ENCODE data around the gene ARHGEF33. TPM values are rescaled to one million over a fixed set of nuclear protein-coding genes. Genes with fewer than 3 reads are reported as not detected.

The ARHGEF33 gene
- total RNA-seq, 1 experiment from 2014 or later: 0.30 TPM

- TF ChIP-seq REST (IDR thresholded peaks at IDR 0.05; ENCODE audit: low read depth): no peak
- no peak for TF ChIP-seq EGR1 (IDR thresholded peaks at IDR 0.05; ENCODE audit: low read depth)
- TF ChIP-seq ZNF274 (IDR thresholded peaks at IDR 0.05; ENCODE audit: low read depth, low read length): no peak
- TF ChIP-seq EZH2phosphoT487 (IDR thresholded peaks at IDR 0.05; ENCODE audit: borderline replicate concordance): no peak
- TF ChIP-seq POLR2A (IDR thresholded peaks at IDR 0.05; ENCODE audit: borderline replicate concordance, extremely low read depth, insufficient read depth, insufficient read length): no peak
- TF ChIP-seq CEBPB (IDR thresholded peaks at IDR 0.05; ENCODE audit: low read depth): no peak
- no peak for TF ChIP-seq POLR2AphosphoS5 (IDR thresholded peaks at IDR 0.05; ENCODE audit: low read depth, low read length)
- TF ChIP-seq ELF1 (IDR thresholded peaks at IDR 0.05; ENCODE audit: borderline replicate concordance, low read depth): no peak
- no peak for TF ChIP-seq FOSL1 (IDR thresholded peaks at IDR 0.05; ENCODE audit: low read depth)
- TF ChIP-seq ZFX (IDR thresholded peaks at IDR 0.05): no peak
Observed at GRCh38 chr2:39007875-39008504, 118.3 kb downstream of the ARHGEF33 start (continued).

- Histone ChIP-seq H3K9me2 (ENCODE audit: insufficient read depth) (no peaks in the 10 kb centered on the region), H3K9ac (ENCODE audit: low read length) (no peak overlapping the region), H3K36me3 (ENCODE audit: control insufficient read depth in 1 of 2, insufficient read depth in 2 of 2, low read length in 2 of 2) (peaks cover 5 to 15% of the 10 kb centered on the region in 2 experiments; a peak in 3 of 4 replicates), H4K20me1 (ENCODE audit: insufficient read depth) (no peaks in the 10 kb centered on the region), H3K27ac (ENCODE audit: low read depth, low read length) (no peak overlapping the region), H3K9me3 (ENCODE audit: control insufficient read depth in 1 of 2, insufficient read depth in 1 of 2, low read depth in 1 of 2, low read length in 2 of 2) (no peaks in the 10 kb centered on the region), H3K79me2 (ENCODE audit: insufficient read depth, low read length) (no peaks in the 10 kb centered on the region), H3K27me3 (ENCODE audit: insufficient read depth, low read length) (no peaks in the 10 kb centered on the region), H3K4me2 (ENCODE audit: low read length) (no peak overlapping the region), H3K4me3 (replicated peaks in 1 of 2; ENCODE audit: low read depth in 1 of 2, low read length in 2 of 2) (no peak overlapping the region), H2AFZ (ENCODE audit: low read depth, low read length, poor library complexity, severe bottlenecking) (no peak overlapping the region), H3K4me1 (ENCODE audit: control insufficient read depth in 1 of 2, insufficient read depth in 2 of 2, low read length in 2 of 2) (no peaks in the 10 kb centered on the region)
- intact Hi-C loops (cut with micrococcal nuclease): no loop called here
- RAD21 ChIA-PET (ENCODE audit: low non-redundant PET in 1 of 2, low total read pairs in 2 of 2, uncharacterized antibody in 2 of 2, unreplicated experiment in 2 of 2): no interaction called here
- DNase-seq (ENCODE audit: low read depth, low spot score) (no peak), ATAC-seq (no peak)
- POLR2A ChIA-PET: no interaction called here
- BruUV-seq (replicated peaks): no TSS peak
- CTCF ChIA-PET: no interaction called here
- no peak for TF ChIP-seq REST (IDR thresholded peaks at IDR 0.05; ENCODE audit: low read depth)
- TF ChIP-seq YY1 (IDR thresholded peaks at IDR 0.05; ENCODE audit: extremely low read depth, insufficient replicate concordance, low read depth, low read length): no peak
- TF ChIP-seq SP1 (IDR thresholded peaks at IDR 0.05; ENCODE audit: low read depth): no peak
- no peak for TF ChIP-seq EGR1 (IDR thresholded peaks at IDR 0.05; ENCODE audit: low read depth)
- no peak for TF ChIP-seq POLR2A (IDR thresholded peaks at IDR 0.05; ENCODE audit: borderline replicate concordance, extremely low read depth, insufficient read depth, insufficient read length)
- no peak for TF ChIP-seq ZNF274 (IDR thresholded peaks at IDR 0.05; ENCODE audit: low read depth, low read length)
- TF ChIP-seq CTCF (IDR thresholded peaks at IDR 0.05 in 2 of 3, conservative IDR thresholded peaks at IDR 0.05 in 1 of 3; ENCODE audit: borderline replicate concordance in 1 of 3, insufficient read depth in 1 of 3, low read depth in 2 of 3, low read length in 2 of 3): no peak
- no peak for TF ChIP-seq FOSL1 (IDR thresholded peaks at IDR 0.05; ENCODE audit: low read depth)
- no peak for TF ChIP-seq ATF3 (IDR thresholded peaks at IDR 0.05)
- no peak for TF ChIP-seq TCF7L2 (IDR thresholded peaks at IDR 0.05; ENCODE audit: borderline replicate concordance, extremely low read depth, insufficient read depth, insufficient read length)
Observed at GRCh38 chr2:39008665-39009064, 119.0 kb downstream of the ARHGEF33 start.

Data from HCT116 (cell line).